Measurements from ENCODE around the gene TRIP12.
A peak's percentile ranks its signal among the peaks of the same experiment; 100 is the strongest.
"Not testable (repeated sequence)": the region's sequence is repeated elsewhere in the genome, so short reads cannot be mapped to it uniquely, and the experiment has no call there.

The TRIP12 gene

GRCh38 chr2:229921892-229922448, at the start of gene TRIP12:
Gene TRIP12 (minus strand): TSS chr2:229922009. CDS start chr2:229880079, 41,930 bp downstream.
- peak; percentile 82 to 84 (median 82) for DNase-seq (ENCODE audit: low read depth in 2 of 3, low spot score in 1 of 3)

GRCh38 chr2:229971298-229971790, 49.5 kb upstream of the TRIP12 start:
- DNase-seq (ENCODE audit: low read depth in 2 of 3, low spot score in 1 of 3): no peak

DNA sequence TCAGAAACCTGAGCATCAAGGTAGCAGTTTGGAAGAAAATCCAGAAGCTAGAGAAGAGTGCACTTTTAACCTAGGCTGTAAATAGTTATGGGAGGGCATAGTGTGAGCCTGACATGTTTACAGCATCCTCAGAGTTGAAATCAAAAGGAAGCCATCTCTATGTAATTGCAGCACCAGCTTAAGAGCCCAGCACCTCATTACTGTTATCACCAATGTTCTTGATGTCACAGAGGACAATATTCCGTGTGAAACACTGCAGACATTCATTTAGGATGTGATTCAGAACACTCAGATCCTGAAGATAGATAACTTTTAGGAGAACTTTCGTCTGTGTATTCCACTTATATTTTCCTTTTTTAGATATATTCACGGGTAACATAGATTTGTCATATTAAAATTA, 48.6 kb upstream of the TRIP12 start:
- no peak for DNase-seq (ENCODE audit: low read depth in 2 of 3, low spot score in 1 of 3)

DNA sequence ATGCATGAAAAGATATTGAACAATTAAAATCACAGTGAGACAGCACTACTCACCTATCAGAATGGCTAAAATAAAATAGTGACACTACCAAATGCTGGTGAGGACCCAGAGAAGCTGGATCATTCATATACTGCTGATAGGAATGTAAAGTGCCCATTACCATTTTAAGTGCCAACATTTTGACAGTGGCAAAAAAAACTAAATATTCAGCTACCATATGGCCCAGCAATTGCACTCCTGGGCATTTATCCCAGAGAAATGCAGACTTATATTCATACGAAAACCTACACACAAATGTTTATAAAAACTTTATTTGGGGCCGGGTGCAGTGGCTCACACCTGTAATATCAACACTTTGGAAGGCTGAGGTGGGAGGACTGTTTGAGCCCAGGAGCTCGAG, 48.1 kb upstream of the TRIP12 start:
- DNase-seq (ENCODE audit: low read depth in 2 of 3, low spot score in 1 of 3): no peak

DNA sequence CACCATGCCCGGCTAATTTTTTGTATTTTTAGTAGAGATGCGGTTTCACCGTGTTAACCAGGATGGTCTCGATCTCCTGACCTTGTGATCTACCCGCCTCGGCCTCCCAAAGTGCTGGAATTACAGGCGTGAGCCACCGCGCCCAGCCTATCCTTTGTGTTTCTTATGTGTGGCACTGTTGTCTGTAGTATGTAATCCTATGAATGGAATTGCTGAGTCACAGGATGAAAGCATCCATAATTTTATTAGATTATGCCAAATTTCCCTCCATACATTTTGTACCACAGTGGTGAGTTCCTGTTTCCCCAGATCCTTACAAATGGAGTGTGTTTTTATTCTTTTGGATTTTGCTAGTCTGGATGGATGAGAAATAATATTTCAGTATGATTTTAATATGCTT, 41.8 kb upstream of the TRIP12 start:
- not testable (repeated sequence) for DNase-seq (ENCODE audit: low read depth in 2 of 3, low spot score in 1 of 3)

GRCh38 chr2:229956491-229956890, 34.7 kb upstream of the TRIP12 start:
- no peak for DNase-seq (ENCODE audit: low read depth in 2 of 3, low spot score in 1 of 3)

DNA sequence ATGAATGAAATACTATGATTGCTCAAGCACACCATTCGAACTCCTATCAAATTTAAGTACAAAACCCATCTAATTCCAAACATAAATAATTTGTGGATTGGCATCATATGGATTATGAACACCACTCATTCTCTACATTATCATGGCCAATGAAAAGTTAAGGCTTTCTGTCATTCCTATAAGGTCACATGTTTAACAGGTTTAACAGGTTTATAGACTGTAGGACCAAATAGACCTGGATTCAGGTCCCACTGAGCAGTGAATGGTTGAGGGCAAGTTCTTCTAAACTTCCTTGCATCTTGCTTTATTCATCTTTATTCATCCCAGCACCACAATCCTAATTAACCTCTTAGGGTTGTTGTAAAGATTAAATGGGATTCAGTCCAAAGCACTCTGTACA, 33.9 kb upstream of the TRIP12 start:
- DNase-seq (ENCODE audit: low read depth in 2 of 3, low spot score in 1 of 3): no peak

DNA sequence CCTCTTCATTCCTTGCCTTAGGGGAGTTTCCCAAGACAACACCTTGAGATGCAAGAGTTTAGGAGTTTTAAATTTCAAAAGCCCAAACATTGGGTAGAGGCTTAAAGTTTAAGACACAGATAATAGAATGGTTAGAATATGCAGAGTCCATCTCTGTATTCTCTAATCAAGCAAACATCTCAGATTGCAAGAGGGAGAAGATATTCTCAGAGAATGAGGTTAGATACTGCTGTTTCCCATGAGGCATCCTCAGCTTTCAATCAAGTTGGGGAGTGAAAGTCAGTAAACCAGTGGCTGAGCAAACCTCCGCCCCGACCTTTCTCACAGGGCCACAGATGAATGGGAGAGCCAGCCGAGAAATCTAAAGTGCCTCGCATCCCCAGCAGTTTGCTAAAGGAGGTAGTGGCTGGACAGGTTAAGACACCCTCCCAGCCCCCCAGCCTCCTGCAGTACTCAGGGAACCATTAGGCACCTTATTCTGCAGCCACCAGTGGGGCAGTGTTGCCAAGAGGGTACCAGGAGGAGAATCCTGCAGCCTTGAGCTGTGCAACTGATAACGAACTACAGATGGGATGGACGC, 30.5 kb upstream of the TRIP12 start:
- no peak for DNase-seq (ENCODE audit: low read depth in 2 of 3, low spot score in 1 of 3)

GRCh38 chr2:229947544-229947943, 25.7 kb upstream of the TRIP12 start:
- DNase-seq (ENCODE audit: low read depth in 2 of 3, low spot score in 1 of 3): no peak

- DNase-seq (ENCODE audit: low read depth in 2 of 3, low spot score in 1 of 3): no peak
These were observed 24.2 kb upstream of the TRIP12 start for GRCh38 chr2:229945975-229946374.

DNA sequence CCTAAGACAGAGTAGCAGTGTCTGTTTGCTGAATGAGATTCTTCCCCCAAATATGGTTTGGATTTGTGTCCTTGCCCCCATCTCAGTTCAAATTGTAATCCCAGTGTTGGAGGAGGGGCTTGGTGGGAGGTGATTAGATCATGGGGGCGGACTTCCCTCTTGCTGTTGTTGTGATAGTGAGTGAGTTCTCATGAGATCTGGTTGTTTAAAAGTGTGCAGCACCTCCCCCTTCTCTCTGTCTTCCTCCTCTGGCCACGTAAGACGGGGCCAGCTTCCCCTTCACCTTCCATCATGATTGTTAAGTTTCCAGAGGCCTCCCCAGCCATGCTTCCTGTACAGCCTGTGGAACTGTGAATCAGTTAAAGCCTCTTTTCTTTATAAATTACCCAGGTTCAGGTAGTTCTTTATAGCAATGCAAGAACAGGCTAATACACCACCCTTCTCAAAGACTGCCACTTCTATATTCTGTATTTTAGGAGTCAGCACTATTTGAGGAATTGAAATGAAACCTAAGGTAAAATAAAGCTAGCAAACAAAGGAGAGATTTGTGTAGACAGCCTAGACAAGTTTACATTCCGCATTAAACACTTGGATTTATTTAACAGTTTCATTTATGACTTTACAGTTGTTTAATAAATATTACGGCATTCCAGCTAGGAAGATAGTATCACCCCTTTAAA, 22.1 kb upstream of the TRIP12 start:
- DNase-seq (ENCODE audit: low read depth in 2 of 3, low spot score in 1 of 3): no peak

GRCh38 chr2:229943171-229943570, 21.4 kb upstream of the TRIP12 start:
- DNase-seq (ENCODE audit: low read depth in 2 of 3, low spot score in 1 of 3): no peak

DNA sequence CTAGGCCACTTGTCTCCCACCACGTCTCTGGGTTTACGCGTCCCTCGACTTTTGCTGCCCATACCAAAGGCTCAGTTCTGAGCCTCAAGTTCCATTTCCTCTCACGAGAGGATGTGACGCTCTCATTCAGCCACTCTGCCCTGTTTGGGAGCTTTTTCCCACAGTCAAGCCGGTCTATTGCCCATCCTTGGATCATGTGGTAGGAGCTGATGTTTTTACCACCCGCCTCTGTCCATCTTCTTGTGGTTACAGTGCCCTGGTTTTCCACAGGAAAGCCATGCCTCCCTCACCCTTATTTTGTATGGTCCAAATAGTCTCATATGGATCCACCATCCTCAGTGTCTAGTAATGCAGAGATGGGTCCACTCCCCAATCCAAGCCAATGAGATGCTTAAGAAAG, 20.9 kb upstream of the TRIP12 start:
- DNase-seq (ENCODE audit: low read depth in 2 of 3, low spot score in 1 of 3): no peak

GRCh38 chr2:229937537-229937936, 15.7 kb upstream of the TRIP12 start:
- no peak for DNase-seq (ENCODE audit: low read depth in 2 of 3, low spot score in 1 of 3)

- DNase-seq (ENCODE audit: low read depth in 2 of 3, low spot score in 1 of 3): no peak
These were observed 9.4 kb upstream of the TRIP12 start for GRCh38 chr2:229931241-229931640.

DNA sequence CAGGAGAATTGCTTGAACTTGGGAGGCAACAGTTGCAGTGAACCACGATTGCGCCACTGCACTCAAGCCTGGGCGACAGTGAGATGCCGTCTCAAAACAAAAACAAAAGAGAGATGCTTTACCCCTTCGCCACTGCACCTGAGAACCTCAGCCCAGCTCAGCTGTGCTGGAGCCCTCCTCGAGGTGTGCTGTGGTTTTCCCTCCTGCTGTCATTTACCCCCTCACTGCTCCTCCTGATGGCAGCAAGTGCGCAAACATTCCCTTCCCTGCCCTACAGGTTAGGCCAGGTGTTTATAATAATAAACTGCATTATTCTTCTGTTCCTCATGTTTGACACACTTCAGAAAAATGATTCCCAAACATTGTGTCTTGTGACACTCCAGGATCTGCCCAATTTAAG, 8.8 kb upstream of the TRIP12 start:
- no peak for DNase-seq (ENCODE audit: low read depth in 2 of 3, low spot score in 1 of 3)

DNA sequence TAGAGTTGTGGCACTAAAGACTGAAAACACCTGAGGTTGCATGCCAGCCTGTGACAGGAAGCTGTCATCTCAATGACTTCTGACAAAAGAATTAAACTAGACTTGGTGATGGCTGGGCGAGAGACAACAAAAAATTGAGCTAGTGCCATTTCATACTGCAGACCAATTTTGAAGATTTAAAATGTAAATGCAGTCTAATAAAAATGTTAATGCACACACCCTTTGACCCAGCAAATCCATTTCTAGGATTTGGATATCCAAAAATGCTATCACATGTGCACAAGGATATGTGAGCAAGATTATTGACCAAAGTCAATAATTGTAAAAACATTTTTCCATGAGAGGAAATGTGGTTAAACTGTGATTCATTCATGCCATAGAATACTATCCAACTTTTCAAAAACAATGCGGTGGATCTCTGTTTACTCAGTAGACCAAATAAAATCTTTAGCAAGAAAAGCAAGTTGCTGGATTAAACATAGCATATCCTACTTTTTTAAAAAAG, 6.1 kb upstream of the TRIP12 start:
- DNase-seq (ENCODE audit: low read depth in 2 of 3, low spot score in 1 of 3): no peak

DNA sequence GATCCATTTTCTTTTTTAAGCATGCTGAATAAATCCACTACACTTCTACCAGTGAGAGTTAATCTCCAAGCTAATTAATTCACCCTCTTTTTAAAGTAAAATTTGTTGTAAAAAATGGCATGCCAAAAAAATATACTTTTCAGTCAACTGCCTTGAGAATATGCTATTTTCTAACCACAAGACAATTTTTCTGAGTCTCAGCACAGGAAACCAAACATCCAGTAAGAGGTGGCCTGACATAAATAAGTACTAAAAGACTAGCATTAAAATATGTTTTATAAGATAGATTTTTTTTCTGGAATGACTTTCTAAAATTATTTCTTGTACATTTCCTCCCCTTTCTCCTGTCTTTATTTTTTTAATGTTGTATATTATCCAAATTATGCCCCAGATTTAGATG, 3.4 kb upstream of the TRIP12 start:
- no peak for DNase-seq (ENCODE audit: low read depth in 2 of 3, low spot score in 1 of 3)

GRCh38 chr2:229924541-229924940, 2.7 kb upstream of the TRIP12 start:
- DNase-seq (ENCODE audit: low read depth in 2 of 3, low spot score in 1 of 3): not testable (repeated sequence)

DNA sequence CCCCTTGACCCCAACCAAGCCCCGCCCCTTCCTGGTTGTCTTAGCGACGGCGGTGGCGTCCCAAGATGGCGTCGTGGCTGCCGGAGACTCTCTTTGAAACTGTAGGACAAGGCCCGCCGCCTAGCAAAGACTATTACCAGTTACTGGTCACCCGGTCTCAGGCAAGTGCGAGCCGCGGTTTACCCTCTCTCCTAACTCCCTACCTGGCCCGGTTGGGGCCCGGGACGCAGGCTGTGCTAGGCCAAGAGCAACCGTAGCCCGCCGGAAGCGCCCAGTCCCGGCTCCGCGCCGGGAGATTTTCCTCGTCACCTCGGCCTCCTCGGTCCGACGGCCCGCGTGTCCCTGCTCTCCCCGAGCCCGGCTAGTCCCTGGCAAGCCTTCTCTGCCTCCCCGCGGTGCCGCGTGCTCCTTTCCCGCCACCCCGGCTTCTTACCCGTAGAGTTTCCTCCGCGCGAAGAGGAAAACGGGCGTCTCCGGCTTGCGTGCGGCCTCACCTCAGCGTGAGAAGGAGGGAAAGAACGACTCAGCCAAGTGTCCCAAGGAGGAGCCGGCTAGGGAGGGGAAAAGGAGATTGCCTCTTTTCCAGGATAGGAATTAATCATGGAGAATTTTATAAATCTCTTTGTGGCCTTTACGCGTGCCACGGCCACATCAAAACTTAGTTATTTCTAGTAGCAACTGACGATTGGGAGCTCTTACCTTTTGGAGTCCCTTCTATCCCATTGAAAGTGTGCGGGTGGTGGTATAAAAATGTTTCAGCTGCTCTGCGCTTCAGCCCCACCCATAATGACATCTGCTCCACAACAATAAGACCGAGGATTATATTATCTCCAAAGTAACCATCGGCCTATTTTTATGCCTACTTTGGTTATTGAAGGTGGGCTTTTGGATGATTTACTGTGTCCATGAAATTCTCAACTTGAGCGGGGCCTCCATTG, 909 bp upstream of the TRIP12 start, which contains the start of gene FBXO36:
FBXO36 (plus strand) TSS at position 55 of the 938 bp plus-strand sequence; CDS start at position 66, 11 bp downstream.
- DNase-seq (ENCODE audit: low read depth in 2 of 3, low spot score in 1 of 3): peak; percentile 67 to 88 (median 86)
